ENCODE measurements around the gene SLC25A36.
A peak's percentile ranks its signal among the peaks of the same experiment; 100 is the strongest.

SLC25A36 gene

DNA sequence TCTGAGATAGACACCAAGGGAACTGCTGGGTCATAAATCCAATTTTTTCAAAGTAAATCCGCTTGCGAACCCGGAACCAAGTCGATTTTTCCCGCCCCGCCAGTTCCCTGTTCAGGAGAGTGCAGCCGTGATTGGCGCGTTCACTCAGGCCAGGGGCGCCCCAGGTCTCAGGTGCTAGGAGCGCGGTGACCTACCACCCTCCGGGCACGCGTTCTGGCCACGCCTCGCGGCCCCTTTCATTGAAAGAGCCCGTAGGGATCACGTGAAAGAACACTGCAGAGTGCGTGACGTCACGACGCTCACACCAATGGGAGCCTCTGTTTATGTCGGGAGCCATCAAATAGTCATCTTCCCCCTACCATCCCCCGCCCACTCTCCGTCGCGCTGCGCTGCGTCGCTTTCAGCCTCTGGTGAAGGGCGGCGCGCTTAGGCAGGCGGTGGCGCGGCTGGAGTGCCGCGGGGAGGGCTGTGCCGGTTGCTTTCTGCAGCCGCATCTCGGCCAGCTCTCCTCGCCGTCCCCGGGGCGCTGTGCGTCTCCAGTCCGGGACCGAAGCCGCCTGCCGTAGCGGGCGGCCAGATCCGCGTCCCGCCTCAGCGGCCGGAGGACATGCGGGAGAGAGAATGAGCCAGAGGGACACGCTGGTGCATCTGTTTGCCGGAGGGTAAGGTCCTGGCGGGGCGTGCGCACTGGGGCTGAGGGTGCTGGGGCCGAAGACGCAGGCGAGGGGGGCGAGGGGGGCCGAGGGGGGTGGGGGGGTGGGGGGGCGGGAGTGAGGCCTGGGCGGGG lies at the start of gene SLC25A36:
Gene SLC25A36 (plus strand): TSS at position 403 of the 787 bp plus-strand sequence. CDS start 219 bp downstream, at position 622.
- peak; percentile 70 to 94 for DNase-seq

DNA sequence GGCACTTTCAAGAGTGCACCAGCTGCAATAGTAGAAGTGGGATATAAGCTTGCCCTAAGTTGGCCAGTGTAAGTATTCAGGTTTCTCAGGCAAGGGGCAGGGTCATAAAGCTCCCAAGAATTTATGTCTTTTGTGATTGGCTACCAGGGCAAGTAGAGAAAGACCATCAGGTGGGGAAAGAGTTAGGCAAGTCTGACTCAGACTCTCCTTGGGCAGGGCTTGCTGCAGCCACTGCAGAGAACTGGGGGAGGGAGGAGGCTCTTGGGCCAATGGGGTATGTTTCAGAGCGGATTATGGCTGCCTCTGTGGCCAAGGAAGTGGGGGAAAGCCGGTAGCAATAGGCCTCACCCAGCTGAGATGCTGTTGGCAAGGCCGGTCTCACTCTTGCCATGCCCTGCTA lies 44.6 kb upstream of the SLC25A36 start:
- DNase-seq = no peak

DNA sequence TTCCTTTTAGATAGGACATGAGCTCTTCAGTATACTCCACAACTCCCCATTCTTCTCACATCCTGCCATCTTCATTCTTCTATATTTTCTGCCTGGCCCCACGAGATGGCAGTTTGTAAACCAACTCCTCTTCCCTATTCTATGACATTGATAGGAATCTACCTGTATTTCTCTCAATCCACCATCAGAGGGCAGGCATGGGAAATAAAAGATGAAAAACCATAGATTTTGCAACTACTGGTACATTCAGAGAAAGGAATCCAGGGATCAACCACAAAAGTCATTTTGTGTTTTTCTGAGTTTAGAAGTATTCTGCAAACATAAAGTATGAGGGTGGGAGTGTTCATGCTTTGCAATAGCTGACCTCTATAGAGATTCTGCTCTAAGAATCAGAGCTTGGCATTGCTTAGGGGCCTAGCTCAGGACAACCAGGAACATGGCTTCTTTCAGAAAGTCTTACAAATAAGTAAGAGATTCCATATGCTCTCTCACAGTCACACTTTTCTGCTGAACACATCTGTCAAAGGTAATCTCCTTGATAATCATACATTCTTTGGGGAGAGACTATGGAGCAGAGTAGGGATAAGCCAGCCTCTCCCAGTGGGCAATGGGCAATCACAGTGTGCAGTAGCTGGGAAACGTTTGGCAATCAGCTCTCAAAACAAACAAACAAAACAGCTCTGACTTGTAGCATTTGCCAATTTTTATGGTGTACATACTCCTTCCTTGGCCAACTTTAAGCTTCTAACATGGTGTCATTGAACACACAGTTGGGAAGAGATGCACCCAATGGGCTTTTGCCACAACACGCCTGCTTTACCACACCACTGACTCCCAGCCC lies 43.1 kb upstream of the SLC25A36 start:
- peak in 1 of 2 donors; percentile 1 for DNase-seq

DNA sequence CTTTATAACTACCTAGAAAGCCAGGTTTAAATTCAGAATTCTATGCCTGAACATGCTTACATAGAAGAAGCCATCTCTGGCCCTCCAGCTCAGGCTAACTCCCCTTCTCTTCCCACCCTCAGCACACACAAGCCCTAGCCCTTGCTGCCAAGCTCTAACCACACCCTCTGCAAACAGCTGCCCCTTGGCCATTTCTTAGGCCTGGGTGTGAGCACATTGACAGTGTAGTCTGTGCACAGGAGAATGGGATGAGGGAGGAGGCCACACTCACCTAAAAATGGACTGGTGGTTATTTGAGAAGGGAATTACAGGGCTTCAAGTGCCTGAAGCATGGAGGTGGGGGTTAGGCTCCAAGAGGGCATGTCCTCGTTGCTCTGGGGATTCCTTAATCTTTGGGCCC lies 42.3 kb upstream of the SLC25A36 start:
- no peak for DNase-seq

DNA sequence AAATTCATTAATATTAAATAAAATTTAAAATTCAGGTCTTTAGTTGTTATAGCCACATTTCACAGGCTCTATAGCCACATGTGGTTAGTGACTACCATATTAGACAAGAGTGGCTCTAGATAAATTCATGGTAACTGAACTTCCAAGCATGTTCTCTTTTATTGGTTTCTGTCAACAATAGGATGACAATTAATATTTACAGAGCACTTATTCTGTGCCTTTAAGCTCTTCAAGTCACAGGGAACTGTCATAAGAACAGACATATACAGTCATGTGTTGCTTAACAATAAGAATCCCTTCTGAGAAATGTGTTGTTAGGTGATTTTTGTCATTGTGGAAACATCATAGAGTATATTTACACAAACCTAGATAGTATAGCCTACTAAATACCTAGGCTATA lies 38.8 kb upstream of the SLC25A36 start:
- no peak for DNase-seq

DNA sequence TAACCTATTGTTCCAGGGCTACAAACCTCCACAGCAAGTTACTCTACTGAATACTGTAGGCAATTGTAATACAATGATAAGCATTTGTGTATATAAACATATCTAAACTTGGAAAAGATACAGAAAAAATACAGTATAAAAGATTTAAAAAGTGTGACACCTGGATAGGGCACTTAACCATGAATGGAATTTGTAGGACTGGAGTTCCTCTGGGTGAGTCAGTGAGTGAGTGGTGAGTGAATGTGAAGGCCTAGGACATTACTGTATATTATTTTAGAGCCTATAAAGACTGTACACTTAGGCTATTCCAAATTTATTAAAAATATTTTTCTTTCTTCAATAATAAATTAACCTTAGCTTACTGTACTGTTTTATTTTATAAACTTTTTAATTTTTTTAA lies 38.4 kb upstream of the SLC25A36 start:
- DNase-seq = no peak

DNA sequence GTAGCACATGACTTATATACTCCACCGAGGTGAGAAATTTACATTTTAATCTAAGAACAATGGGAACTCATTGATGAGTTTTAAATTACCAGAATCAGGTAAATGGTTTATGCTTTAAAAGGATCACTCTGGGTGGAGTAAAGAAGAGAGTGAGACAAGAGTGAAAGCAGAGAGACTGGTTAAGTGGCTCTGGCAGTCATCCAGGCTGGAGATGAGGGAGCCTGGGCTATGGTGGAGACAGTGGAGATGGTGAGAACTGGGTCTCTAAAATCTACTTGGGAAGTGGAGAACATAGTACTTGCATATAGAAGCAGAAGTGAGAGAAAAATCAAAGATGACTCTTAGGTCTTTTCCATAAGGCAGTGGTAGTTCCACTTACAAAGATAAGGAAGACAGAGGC lies 37.1 kb upstream of the SLC25A36 start:
- no peak for DNase-seq

- DNase-seq = no peak
Observed at GRCh38 chr3:140905559-140905958, 36.1 kb upstream of the SLC25A36 start.

DNA sequence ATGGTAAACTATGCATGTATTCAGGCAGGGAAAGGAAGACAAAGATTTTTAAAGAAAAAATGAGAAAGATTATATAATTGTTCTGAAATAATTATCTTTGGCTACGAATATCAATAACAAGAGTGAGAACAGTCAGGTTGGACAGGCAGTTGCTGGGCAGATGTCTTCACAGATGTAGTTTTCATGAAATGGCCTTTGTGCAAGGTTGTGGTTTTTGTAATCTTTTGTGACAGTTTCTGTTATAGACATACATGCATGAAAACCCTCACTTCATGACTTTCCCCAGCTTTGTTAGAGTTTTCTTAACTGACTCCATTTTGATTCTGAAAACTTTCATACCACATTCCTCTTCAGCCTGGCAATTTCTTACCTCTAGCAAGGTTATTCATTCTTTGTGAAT lies 34.9 kb upstream of the SLC25A36 start:
- DNase-seq = no peak

DNA sequence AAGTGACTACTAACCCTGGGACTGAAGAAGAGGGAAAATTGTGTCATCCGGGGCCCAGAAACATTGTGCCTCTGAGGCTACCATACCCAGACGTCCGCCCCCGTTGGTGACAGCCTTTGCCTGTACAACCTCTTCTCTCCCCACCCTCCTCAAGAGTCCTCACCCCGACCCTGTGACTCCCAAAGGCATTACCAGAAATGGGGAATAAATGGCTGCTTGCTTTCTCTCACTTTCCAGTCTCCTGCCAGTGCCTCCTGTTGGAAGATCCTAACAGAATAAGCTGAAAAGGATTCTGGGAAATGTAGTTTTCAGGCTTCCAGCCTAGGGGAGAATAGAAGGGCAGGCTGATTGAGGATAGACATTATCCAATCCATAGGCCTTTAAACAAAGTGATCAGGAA lies 30.8 kb upstream of the SLC25A36 start:
- DNase-seq = no peak

GRCh38 chr3:140911822-140912221 lies 29.8 kb upstream of the SLC25A36 start:
- DNase-seq = no peak

GRCh38 chr3:140913728-140914127 lies 27.9 kb upstream of the SLC25A36 start:
- no peak for DNase-seq

DNA sequence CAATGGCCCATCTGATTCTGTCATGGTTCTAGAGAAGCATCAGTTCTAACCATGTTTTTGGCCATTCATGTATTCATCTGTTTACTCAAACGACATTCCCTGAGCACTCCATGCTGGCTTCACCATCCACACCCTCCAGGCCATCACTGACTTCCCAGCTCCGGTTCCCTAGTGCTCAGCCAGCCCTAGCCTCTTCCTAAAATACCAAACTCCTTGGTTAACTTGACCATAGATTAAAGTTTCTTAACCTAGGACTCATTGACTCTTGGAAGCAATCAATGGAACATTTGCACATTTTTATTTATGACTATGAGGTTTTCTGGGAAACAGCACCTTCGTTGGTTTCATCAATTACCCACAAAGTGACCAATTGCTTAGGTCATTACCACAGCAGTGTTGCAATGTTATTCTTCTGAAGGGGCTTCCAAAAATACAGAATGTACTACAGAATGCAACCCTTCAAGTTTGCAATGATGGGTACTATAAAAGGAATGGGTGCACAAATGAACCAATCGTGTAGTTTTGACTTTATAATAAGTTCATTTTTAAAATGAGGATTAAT lies 27.2 kb upstream of the SLC25A36 start:
- no peak for DNase-seq

DNA sequence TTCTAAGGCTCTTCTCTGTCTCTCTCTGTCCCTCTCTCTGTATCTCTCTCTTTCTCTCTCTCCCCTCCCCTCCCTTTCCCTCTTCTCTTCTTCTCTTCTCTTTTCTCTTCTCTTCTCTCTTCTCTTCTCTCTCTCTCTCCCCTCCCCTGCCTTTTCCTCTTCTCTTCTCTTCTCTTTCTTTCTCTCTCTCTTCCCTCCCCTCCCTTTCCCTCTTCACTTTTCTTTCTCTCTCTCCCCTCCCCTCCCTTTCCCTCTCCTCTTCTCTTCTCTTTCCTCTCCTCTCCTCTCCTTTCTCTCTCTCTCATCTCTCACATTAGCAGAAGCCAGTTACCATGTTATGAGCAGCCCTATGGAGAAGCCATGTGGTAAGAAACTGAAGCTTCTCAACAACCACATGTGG lies 25.0 kb upstream of the SLC25A36 start:
- no peak for DNase-seq

DNA sequence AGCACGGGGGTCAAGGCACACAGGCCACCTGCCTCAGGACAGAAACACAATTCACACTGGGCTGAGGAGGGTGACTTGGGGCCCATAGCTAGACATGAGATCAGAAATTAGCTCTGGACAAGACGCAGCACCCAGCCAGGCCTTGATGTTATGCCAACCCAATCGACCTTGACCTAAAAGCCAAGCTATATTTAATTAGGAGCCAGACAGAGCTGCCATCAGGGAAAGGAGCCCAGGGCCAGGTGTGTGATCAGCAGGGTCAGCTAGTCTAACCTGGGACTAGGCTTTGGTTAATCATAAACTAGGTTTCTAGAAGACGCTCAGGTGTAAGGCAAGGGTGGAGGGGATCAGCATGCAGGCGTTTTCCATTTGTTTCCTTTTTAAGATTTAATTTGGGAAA lies 23.9 kb upstream of the SLC25A36 start:
- no peak for DNase-seq

DNA sequence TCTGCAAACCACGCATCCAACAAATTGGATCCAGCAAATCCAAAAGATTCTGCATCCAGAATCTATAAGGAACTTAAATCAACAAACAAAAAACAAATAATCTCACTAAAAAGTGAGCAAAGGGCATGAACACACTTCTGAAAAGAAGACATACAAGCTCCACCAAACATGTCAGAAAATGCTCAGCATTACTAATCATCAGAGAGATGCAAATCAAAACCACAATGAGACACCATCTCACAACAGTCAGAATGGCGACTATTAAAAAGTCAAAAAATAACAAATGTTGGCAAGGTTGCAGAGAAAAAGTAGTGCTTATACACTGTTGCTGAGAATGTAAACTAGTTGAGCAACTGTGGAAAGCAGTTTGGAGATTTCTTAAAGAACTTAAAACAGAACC lies 21.6 kb upstream of the SLC25A36 start:
- no peak for DNase-seq

- DNase-seq = peak in 1 of 2 donors; percentile 40
Observed at GRCh38 chr3:140922634-140923033, 19.0 kb upstream of the SLC25A36 start.

- DNase-seq = no peak
Observed at GRCh38 chr3:140924097-140924873, 17.4 kb upstream of the SLC25A36 start.

GRCh38 chr3:140927279-140928069 lies 14.2 kb upstream of the SLC25A36 start:
- no peak for DNase-seq

DNA sequence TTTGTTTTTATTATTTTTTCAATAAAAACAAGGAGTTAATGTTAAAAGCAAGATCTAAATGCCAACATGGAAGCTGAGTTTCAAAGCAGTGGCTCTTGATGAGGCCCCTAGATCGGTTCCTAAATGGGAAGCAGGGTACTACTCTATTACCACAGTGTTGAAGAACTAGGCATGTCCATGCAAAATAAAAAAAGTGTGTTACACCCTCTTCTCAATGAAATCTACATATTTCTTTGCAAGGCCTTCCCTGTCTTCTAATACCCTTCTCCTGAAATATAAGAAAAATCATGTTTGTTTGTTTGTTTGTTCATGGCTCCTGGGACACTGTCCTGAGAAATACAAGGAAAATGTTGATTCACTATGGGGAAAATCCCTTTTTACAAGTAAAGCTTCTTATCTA lies 12.2 kb upstream of the SLC25A36 start:
- no peak for DNase-seq

- DNase-seq = no peak
Observed at GRCh38 chr3:140931016-140931454, 10.6 kb upstream of the SLC25A36 start.

- DNase-seq = no peak
Observed at GRCh38 chr3:140931801-140932200, 9.8 kb upstream of the SLC25A36 start.

Data from bone marrow (tissue), 2 donors.